ACHN (cell line): ENCODE data around the gene DPYSL4.
"Not testable (repeated sequence)": the region's sequence is repeated elsewhere in the genome, so short reads cannot be mapped to it uniquely, and the experiment has no call there.

Experiments used
- DNase-seq: peaks from one replicate; pipeline ENCODE4 v3.0.0-alpha.2; 2015
- in situ Hi-C: cut with HindIII; loops from 2 replicates; pipeline ENCODE4 v1.10.0; 2017; ENCODE audit warnings: low sequenced_read_pairs, low pct_ligation_motif_present, low pct_unique_long_range_greater_than_20kb

Gene DPYSL4

GRCh38 chr10:132148261-132149251, 38.2 kb upstream of the DPYSL4 start:
- in situ Hi-C loops = no loop called here
- no peak for DNase-seq

- no peak for DNase-seq
- in situ Hi-C loops = no loop called here
Observed at GRCh38 chr10:132149271-132149670, 37.5 kb upstream of the DPYSL4 start.

GRCh38 chr10:132149917-132150316, 36.8 kb upstream of the DPYSL4 start:
- in situ Hi-C loops = no loop called here
- DNase-seq = no peak

GRCh38 chr10:132150777-132151176, 36.0 kb upstream of the DPYSL4 start:
- no peak for DNase-seq
- in situ Hi-C loops = no loop called here

GRCh38 chr10:132151286-132151950, 35.3 kb upstream of the DPYSL4 start:
- in situ Hi-C loops = no loop called here
- DNase-seq = no peak

- no peak for DNase-seq
- in situ Hi-C loops = no loop called here
Observed at GRCh38 chr10:132151951-132152505, 34.7 kb upstream of the DPYSL4 start.

GRCh38 chr10:132152896-132153580, 33.7 kb upstream of the DPYSL4 start:
- in situ Hi-C loops = no loop called here
- no peak for DNase-seq

GRCh38 chr10:132153616-132154217, 33.0 kb upstream of the DPYSL4 start:
- in situ Hi-C loops = no loop called here
- DNase-seq = no peak

GRCh38 chr10:132154440-132154839, 32.3 kb upstream of the DPYSL4 start:
- DNase-seq = no peak
- in situ Hi-C loops = no loop called here

GRCh38 chr10:132154931-132155330, 31.8 kb upstream of the DPYSL4 start:
- in situ Hi-C loops = no loop called here
- no peak for DNase-seq

- in situ Hi-C loops = no loop called here
Observed at GRCh38 chr10:132155723-132156381, 30.9 kb upstream of the DPYSL4 start.

GRCh38 chr10:132156382-132156781, 30.4 kb upstream of the DPYSL4 start:
- in situ Hi-C loops = no loop called here

More at GRCh38 chr10:132155723-132156381, 30.9 kb upstream of the DPYSL4 start:
- no peak for DNase-seq

GRCh38 chr10:132157101-132157500, 29.6 kb upstream of the DPYSL4 start:
- in situ Hi-C loops = no loop called here
- DNase-seq = no peak

More at GRCh38 chr10:132156382-132156781, 30.4 kb upstream of the DPYSL4 start:
- no peak for DNase-seq

GRCh38 chr10:132158122-132158741, 28.5 kb upstream of the DPYSL4 start:
- in situ Hi-C loops = no loop called here
- no peak for DNase-seq

- in situ Hi-C loops = no loop called here
- DNase-seq = no peak
Observed at GRCh38 chr10:132158823-132159222, 27.9 kb upstream of the DPYSL4 start.

- in situ Hi-C loops, DNase-seq: not testable (repeated sequence)
Observed at GRCh38 chr10:132159302-132160230, 27.2 kb upstream of the DPYSL4 start.
